ENCODE data around the gene ERBB4. TPM values are rescaled to one million over a fixed set of nuclear protein-coding genes. Genes with fewer than 3 reads are reported as not detected.
"Not testable (repeated sequence)": the region's sequence is repeated elsewhere in the genome, so short reads cannot be mapped to it uniquely, and the experiment has no call there.

The ERBB4 gene
- total RNA-seq, 1 donor from 2014 or later, result 1.2 TPM

- no peaks in the 10 kb centered on the region for H3K9me3 Mint-ChIP-seq (ENCODE audit: unreplicated experiment)
- H3K36me3 ChIP-seq (ENCODE audit: insufficient read depth, low read length), result no peaks in the 10 kb centered on the region
These were observed 815.2 kb downstream of the ERBB4 start for GRCh38 chr2:211723398-211723797.

DNA sequence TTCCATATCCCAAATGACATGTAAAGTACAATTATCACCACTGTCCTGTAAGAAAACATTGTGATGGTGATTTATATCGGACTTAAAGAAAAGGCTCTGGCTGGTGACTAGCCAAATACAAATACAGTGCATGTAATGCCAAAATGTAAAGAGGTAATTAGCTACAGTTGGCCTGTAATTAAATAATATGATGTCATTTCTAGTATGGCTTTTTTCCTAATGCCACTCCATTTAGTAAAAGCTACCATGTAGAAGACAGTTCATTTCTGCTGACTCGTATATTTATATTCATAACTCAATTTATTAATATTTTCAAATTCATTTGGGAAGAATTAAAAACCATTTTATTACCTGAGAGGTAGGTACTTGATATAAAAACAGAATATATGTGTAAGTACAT lies 815.7 kb downstream of the ERBB4 start:
- Histone ChIP-seq H3K27me3 (ENCODE audit: insufficient read depth, low read length) (no peaks in the 10 kb centered on the region), H3K36me3 (ENCODE audit: insufficient read depth, low read length) (no peaks in the 10 kb centered on the region), H2AFZ (ENCODE audit: low read depth, low read length) (no peak overlapping the region), H3K4me3 (ENCODE audit: insufficient read depth, low read depth, low read length) (no peak overlapping the region), H3K4me1 (ENCODE audit: insufficient read depth, low read length) (no peaks in the 10 kb centered on the region), H3K9me3 (ENCODE audit: insufficient read depth, low read depth, low read length) (no peaks in the 10 kb centered on the region), H3K4me2 (ENCODE audit: low read length) (no peak overlapping the region), H3K9ac (ENCODE audit: low read length) (no peak overlapping the region), H3K27ac (ENCODE audit: low read depth, low read length) (no peak overlapping the region), H4K20me1 (ENCODE audit: insufficient read depth, low read length) (no peaks in the 10 kb centered on the region), H3K79me2 (ENCODE audit: insufficient read depth, low read length) (no peaks in the 10 kb centered on the region)
- Mint-ChIP-seq H3K9me3 (ENCODE audit: unreplicated experiment) (no peaks in the 10 kb centered on the region), H3K36me3 (ENCODE audit: low read depth, unreplicated experiment) (no peaks in the 10 kb centered on the region), H3K27me3 (ENCODE audit: low read depth, unreplicated experiment) (no peaks in the 10 kb centered on the region), H3K4me3 (ENCODE audit: unreplicated experiment) (no peak overlapping the region), H3K27ac (ENCODE audit: unreplicated experiment) (no peak overlapping the region), H3K4me1 (ENCODE audit: low read depth, unreplicated experiment) (no peaks in the 10 kb centered on the region)
- TF ChIP-seq CTCF (IDR thresholded peaks at IDR 0.05; ENCODE audit: insufficient read depth, low read depth, low read length) (no peak), EZH2 (IDR thresholded peaks at IDR 0.05; ENCODE audit: insufficient read depth, low read length) (no peak)
- FAIRE-seq (no peak), DNase-seq (ENCODE audit: low read depth) (no peak)

More at GRCh38 chr2:211723398-211723797, 815.2 kb downstream of the ERBB4 start:
- Histone ChIP-seq H3K4me2 (ENCODE audit: low read length) (no peak overlapping the region), H3K4me1 (ENCODE audit: insufficient read depth, low read length) (no peaks in the 10 kb centered on the region), H3K27ac (ENCODE audit: low read depth, low read length) (no peak overlapping the region), H3K79me2 (ENCODE audit: insufficient read depth, low read length) (no peaks in the 10 kb centered on the region), H2AFZ (ENCODE audit: low read depth, low read length) (no peak overlapping the region), H3K4me3 (ENCODE audit: insufficient read depth, low read depth, low read length) (no peak overlapping the region), H4K20me1 (ENCODE audit: insufficient read depth, low read length) (no peaks in the 10 kb centered on the region), H3K9ac (ENCODE audit: low read length) (no peak overlapping the region), H3K9me3 (ENCODE audit: insufficient read depth, low read depth, low read length) (no peaks in the 10 kb centered on the region), H3K27me3 (ENCODE audit: insufficient read depth, low read length) (no peaks in the 10 kb centered on the region)
- H3K4me3 Mint-ChIP-seq (ENCODE audit: unreplicated experiment), result no peak overlapping the region
- no peak overlapping the region for H3K27ac Mint-ChIP-seq (ENCODE audit: unreplicated experiment)
- TF ChIP-seq EZH2 (IDR thresholded peaks at IDR 0.05; ENCODE audit: insufficient read depth, low read length), result no peak
- TF ChIP-seq CTCF (IDR thresholded peaks at IDR 0.05; ENCODE audit: insufficient read depth, low read depth, low read length), result no peak
- no peaks in the 10 kb centered on the region for H3K4me1 Mint-ChIP-seq (ENCODE audit: low read depth, unreplicated experiment)
- no peaks in the 10 kb centered on the region for H3K36me3 Mint-ChIP-seq (ENCODE audit: low read depth, unreplicated experiment)
- no peak for FAIRE-seq
- no peaks in the 10 kb centered on the region for H3K27me3 Mint-ChIP-seq (ENCODE audit: low read depth, unreplicated experiment)
- no peak for DNase-seq (ENCODE audit: low read depth)

DNA sequence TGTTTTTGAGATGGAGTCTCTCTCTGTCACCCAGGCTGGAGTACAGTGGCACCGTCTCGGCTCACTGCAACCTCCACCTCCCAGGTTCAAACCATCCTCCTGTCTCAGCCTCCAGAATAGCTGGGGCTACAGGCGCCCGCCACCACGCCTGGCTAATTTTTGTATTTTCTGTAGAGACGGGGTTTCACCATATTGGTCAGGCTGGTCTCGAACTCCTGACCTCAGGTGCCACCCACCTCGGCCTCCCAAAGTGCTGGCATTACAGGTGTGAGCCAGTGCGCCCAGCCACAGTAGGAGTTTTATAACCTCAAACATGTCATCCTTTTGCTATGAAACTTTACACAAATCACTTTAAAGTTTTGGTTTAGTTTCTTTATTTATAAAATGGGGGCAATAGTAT lies 816.7 kb downstream of the ERBB4 start:
- H3K27ac Mint-ChIP-seq (ENCODE audit: unreplicated experiment); H3K9me3 Mint-ChIP-seq (ENCODE audit: unreplicated experiment); H3K27me3 Mint-ChIP-seq (ENCODE audit: low read depth, unreplicated experiment); FAIRE-seq; H3K36me3 Mint-ChIP-seq (ENCODE audit: low read depth, unreplicated experiment); H3K4me2 ChIP-seq (ENCODE audit: low read length); H3K27ac ChIP-seq (ENCODE audit: low read depth, low read length); H4K20me1 ChIP-seq (ENCODE audit: insufficient read depth, low read length); H3K36me3 ChIP-seq (ENCODE audit: insufficient read depth, low read length); H3K9me3 ChIP-seq (ENCODE audit: insufficient read depth, low read depth, low read length); H2AFZ ChIP-seq (ENCODE audit: low read depth, low read length); H3K4me1 ChIP-seq (ENCODE audit: insufficient read depth, low read length); H3K4me3 Mint-ChIP-seq (ENCODE audit: unreplicated experiment); H3K9ac ChIP-seq (ENCODE audit: low read length); H3K79me2 ChIP-seq (ENCODE audit: insufficient read depth, low read length); H3K27me3 ChIP-seq (ENCODE audit: insufficient read depth, low read length); H3K4me3 ChIP-seq (ENCODE audit: insufficient read depth, low read depth, low read length); DNase-seq (ENCODE audit: low read depth); H3K4me1 Mint-ChIP-seq (ENCODE audit: low read depth, unreplicated experiment): not testable (repeated sequence)

Measured in astrocyte (in vitro differentiated cells and primary cell).